Neural progenitor cell (in vitro differentiated cells): Measurements from ENCODE around the gene CIDEB. TPM values are rescaled to one million over a fixed set of nuclear protein-coding genes. Genes with fewer than 3 reads are reported as not detected.
A peak's percentile ranks its signal among the peaks of the same experiment; 100 is the strongest.

Experiments used
- DNase-seq: peaks from one replicate; pipeline ENCODE4 v3.0.0-alpha.2; 2016; ENCODE audit warnings: low spot score
- H2AFZ ChIP-seq: fragments of 200-600 bp; sonication (generic); replicated peaks from 2 replicates; pipeline ENCODE4 v1.6.1; 2016; ENCODE audit warnings: antibody characterized with exemption
- H3F3A ChIP-seq: fragments of 200-600 bp; sonication (generic); 2 replicates; pipeline ENCODE4 v1.6.1; 2016; ENCODE audit warnings: antibody characterized with exemption, low read depth
- H3K27ac ChIP-seq: fragments of 200-600 bp; sonication (generic); 2 replicates; pipeline ENCODE4 v1.5.1; 2016; ENCODE audit warnings: mild to moderate bottlenecking
- H3K27me3 ChIP-seq: fragments of 200-600 bp; sonication (generic); 2 replicates; pipeline ENCODE4 v1.6.1; 2016; ENCODE audit warnings: mild to moderate bottlenecking, moderate library complexity
- H3K36me3 ChIP-seq: fragments of 200-600 bp; sonication (generic); 2 replicates; pipeline ENCODE4 v1.5.1; 2016
- H3K4me1 ChIP-seq: fragments of 200-600 bp; sonication (generic); 2 replicates; pipeline ENCODE4 v1.6.1; 2016; ENCODE audit warnings: mixed run types
- H3K4me2 ChIP-seq: fragments of 200-600 bp; sonication (generic); 2 replicates; pipeline ENCODE4 v1.6.1; 2016
- H3K4me3 ChIP-seq: fragments of 200-600 bp; sonication (generic); 2 replicates; pipeline ENCODE4 v1.5.1; 2016
- H3K79me2 ChIP-seq: fragments of 200-600 bp; sonication (generic); 2 replicates; pipeline ENCODE4 v1.6.1; 2016; ENCODE audit warnings: low read depth
- H3K9ac ChIP-seq: fragments of 200-600 bp; sonication (generic); 2 replicates; pipeline ENCODE4 v1.6.1; 2016
- H3K9me3 ChIP-seq: fragments of 200-600 bp; sonication (generic); 2 replicates; pipeline ENCODE4 v1.5.1; 2016; ENCODE audit warnings: low read depth
- H4K20me1 ChIP-seq: fragments of 200-600 bp; sonication (generic); 2 replicates; pipeline ENCODE4 v1.6.1; 2016; ENCODE audit warnings: low read depth
- H3K27ac Mint-ChIP-seq: 3 replicates; pipeline ENCODE4 v1.8.0; 2021; ENCODE audit warnings: mixed read lengths
- H3K27me3 Mint-ChIP-seq: 2 replicates; pipeline ENCODE4 v1.8.0; 2022; ENCODE audit warnings: low read depth, mild to moderate bottlenecking, inconsistent platforms, moderate library complexity, mixed read lengths; ENCODE audit not compliant: insufficient read depth
- H3K36me3 Mint-ChIP-seq: 3 replicates; pipeline ENCODE4 v1.8.0; 2021; ENCODE audit warnings: mixed read lengths
- H3K4me1 Mint-ChIP-seq: 3 replicates; pipeline ENCODE4 v1.8.0; 2021; ENCODE audit warnings: mixed read lengths
- H3K4me3 Mint-ChIP-seq: 3 replicates; pipeline ENCODE4 v1.8.0; 2021; ENCODE audit warnings: mild to moderate bottlenecking, moderate library complexity, mixed read lengths
- H3K9me3 Mint-ChIP-seq: 3 replicates; pipeline ENCODE4 v1.8.0; 2020; ENCODE audit warnings: mixed read lengths
- CTCF ChIP-seq: fragments of 200-600 bp; sonication (generic); IDR thresholded peaks from 2 replicates; pipeline ENCODE4 v1.5.1; 2017; ENCODE audit warnings: antibody characterized with exemption, mild to moderate bottlenecking
- EZH2 ChIP-seq: fragments of 200-600 bp; sonication (generic); IDR thresholded peaks from 2 replicates; pipeline ENCODE4 v1.6.1; 2017; ENCODE audit warnings: antibody characterized with exemption, mild to moderate bottlenecking, moderate library complexity
- EZH2phosphoT487 ChIP-seq: fragments of 200-600 bp; sonication (generic); IDR thresholded peaks from 2 replicates; pipeline ENCODE4 v1.6.1; 2017; ENCODE audit warnings: antibody characterized with exemption
- total RNA-seq: library from RNA; depleted of rRNA; stranded (reverse); fragments of >200 nt; gene quantifications from 2 replicates; pipeline ENCODE4 v1.2.3, GENCODE V29; 2015; ENCODE audit warnings: low replicate concordance

CIDEB gene
- total RNA-seq, 1 donor from 2014 or later: not detected

DNA sequence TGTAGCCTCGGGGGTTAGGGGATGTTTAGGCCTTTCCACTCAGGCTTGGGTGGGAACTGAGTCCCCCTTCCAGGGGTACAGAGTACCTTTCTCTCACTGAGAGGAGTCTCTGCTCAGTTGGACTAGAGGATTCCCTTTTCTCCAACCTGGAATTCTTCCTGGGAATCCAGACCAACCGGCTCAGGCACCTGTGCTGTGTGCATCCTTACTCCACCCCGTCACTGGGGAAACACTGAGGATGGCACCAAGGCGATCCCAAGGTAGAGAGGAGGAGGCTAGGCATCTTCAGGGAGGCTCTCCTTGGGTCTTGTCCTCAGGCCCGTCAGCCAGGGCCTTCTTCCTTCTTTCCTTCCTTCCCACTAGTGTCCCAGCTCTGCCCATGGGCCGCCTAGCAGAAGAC is 43.9 kb downstream of the CIDEB start:
- H3K4me3 Mint-ChIP-seq: no peak overlapping the region
- Histone ChIP-seq H3F3A (no peaks in the 10 kb centered on the region), H3K27me3 (no peaks in the 10 kb centered on the region), H3K4me1 (no peaks in the 10 kb centered on the region), H4K20me1 (no peaks in the 10 kb centered on the region), H3K36me3 (no peaks in the 10 kb centered on the region), H3K4me2 (no peak overlapping the region), H3K27ac (no peak overlapping the region), H3K9me3 (no peaks in the 10 kb centered on the region), H3K9ac (peak overlapping the region; percentile 32), H2AFZ (no peak overlapping the region), H3K79me2 (no peaks in the 10 kb centered on the region), H3K4me3 (no peak overlapping the region)
- H3K9me3 Mint-ChIP-seq: no peaks in the 10 kb centered on the region
- no peak for TF ChIP-seq EZH2
- no peak for TF ChIP-seq EZH2phosphoT487
- TF ChIP-seq CTCF: no peak
- H3K27me3 Mint-ChIP-seq: peaks cover 5% of the 10 kb centered on the region
- no peaks in the 10 kb centered on the region for H3K36me3 Mint-ChIP-seq
- no peak for DNase-seq
- no peak overlapping the region for H3K27ac Mint-ChIP-seq
- H3K4me1 Mint-ChIP-seq: no peaks in the 10 kb centered on the region

GRCh38 chr14:24262821-24263733 is 44.7 kb downstream of the CIDEB start, which contains the start of gene TGM1:
TSS of gene TGM1 (minus strand) at chr14:24263177. CDS start at chr14:24262352, 825 bp downstream.
- Histone ChIP-seq H3K79me2 (no peaks in the 10 kb centered on the region), H2AFZ (no peak within 1 kb of the TSS), H3K27ac (no peak within 1 kb of the TSS), H4K20me1 (no peaks in the 10 kb centered on the region), H3K4me1 (no peaks in the 10 kb centered on the region), H3K4me2 (no peak within 1 kb of the TSS), H3K27me3 (no peaks in the 10 kb centered on the region), H3K4me3 (no peak within 1 kb of the TSS), H3K9me3 (no peaks in the 10 kb centered on the region), H3K36me3 (no peaks in the 10 kb centered on the region), H3F3A (no peaks in the 10 kb centered on the region), H3K9ac (peak within 1 kb of the TSS; percentile 27)
- Mint-ChIP-seq H3K9me3 (no peaks in the 10 kb centered on the region), H3K4me1 (no peaks in the 10 kb centered on the region), H3K27me3 (peaks cover 2% of the 10 kb centered on the region), H3K36me3 (no peaks in the 10 kb centered on the region), H3K4me3 (no peak within 1 kb of the TSS), H3K27ac (no peak within 1 kb of the TSS)
- TF ChIP-seq EZH2phosphoT487 (no peak), EZH2 (no peak), CTCF (no peak)
- DNase-seq: no peak

GRCh38 chr14:24261969-24262327 is 45.8 kb downstream of the CIDEB start:
- Mint-ChIP-seq H3K9me3 (no peaks in the 10 kb centered on the region), H3K4me1 (no peaks in the 10 kb centered on the region), H3K27me3 (peaks cover 2% of the 10 kb centered on the region), H3K36me3 (no peaks in the 10 kb centered on the region), H3K4me3 (no peak overlapping the region), H3K27ac (no peak overlapping the region)
- no peaks in the 10 kb centered on the region for H3F3A ChIP-seq
- TF ChIP-seq EZH2phosphoT487: no peak
- TF ChIP-seq CTCF: no peak
- TF ChIP-seq EZH2: no peak
- H3K27ac ChIP-seq: no peak overlapping the region
- no peak overlapping the region for H3K4me3 ChIP-seq
- no peak for DNase-seq
- no peak overlapping the region for H2AFZ ChIP-seq
- no peaks in the 10 kb centered on the region for H3K9me3 ChIP-seq
- no peaks in the 10 kb centered on the region for H4K20me1 ChIP-seq
- H3K27me3 ChIP-seq: no peaks in the 10 kb centered on the region
- H3K36me3 ChIP-seq: no peaks in the 10 kb centered on the region
- no peak overlapping the region for H3K9ac ChIP-seq
- H3K4me1 ChIP-seq: no peaks in the 10 kb centered on the region
- H3K79me2 ChIP-seq: no peaks in the 10 kb centered on the region
- no peak overlapping the region for H3K4me2 ChIP-seq
